GM12801 (cell line): ENCODE results near the gene SNTG2.

Experiments
- TF ChIP-seq, protein P1 (sequence below): IDR thresholded peaks from one replicate; pipeline ENCODE4 v1.5.1; 2011; ENCODE audit warnings: control low read depth; ENCODE audit not compliant: insufficient read length; ENCODE audit errors: extremely low read depth

SNTG2 gene

DNA sequence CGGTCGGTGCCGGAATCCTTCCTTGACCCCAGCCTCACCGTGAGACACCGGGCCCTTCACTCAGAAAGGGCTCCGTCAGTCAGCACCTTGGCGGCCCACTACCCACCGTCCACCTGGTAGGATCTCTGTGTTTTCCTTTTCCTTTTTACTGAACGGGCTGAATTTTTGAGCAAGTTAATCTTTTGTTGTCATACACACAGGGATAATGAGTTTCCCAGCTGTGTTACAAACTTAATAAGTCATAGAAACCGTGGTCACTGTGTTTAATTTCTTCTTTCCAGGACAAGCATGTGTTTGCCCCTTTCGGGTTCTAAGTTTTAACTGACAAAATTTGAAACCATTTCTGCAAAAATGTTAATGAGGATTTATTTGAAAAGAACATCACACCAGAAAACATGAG lies 423.6 kb downstream of the SNTG2 start:
- TF ChIP-seq, protein P1, sequence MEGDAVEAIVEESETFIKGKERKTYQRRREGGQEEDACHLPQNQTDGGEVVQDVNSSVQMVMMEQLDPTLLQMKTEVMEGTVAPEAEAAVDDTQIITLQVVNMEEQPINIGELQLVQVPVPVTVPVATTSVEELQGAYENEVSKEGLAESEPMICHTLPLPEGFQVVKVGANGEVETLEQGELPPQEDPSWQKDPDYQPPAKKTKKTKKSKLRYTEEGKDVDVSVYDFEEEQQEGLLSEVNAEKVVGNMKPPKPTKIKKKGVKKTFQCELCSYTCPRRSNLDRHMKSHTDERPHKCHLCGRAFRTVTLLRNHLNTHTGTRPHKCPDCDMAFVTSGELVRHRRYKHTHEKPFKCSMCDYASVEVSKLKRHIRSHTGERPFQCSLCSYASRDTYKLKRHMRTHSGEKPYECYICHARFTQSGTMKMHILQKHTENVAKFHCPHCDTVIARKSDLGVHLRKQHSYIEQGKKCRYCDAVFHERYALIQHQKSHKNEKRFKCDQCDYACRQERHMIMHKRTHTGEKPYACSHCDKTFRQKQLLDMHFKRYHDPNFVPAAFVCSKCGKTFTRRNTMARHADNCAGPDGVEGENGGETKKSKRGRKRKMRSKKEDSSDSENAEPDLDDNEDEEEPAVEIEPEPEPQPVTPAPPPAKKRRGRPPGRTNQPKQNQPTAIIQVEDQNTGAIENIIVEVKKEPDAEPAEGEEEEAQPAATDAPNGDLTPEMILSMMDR = no peak

DNA sequence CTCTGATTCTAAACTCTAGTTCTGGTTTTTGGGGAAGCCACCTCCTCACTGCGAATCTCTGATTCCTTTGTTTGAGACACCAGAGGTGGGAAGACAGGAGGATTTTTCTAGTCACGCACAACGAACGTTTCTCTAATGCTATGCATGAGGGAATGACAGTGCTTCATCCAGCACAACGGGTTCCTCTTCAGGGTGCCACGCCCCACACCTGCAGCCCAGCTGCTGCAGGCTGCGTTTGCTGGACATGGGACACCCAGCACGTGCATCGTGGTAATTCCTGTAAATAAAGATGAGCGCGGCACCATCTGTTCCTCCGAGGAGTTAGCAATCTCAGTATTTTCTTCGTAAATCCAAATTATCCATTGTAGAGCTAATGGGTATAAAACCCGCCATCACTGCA lies 425.1 kb downstream of the SNTG2 start:
- TF ChIP-seq, protein P1 = no peak

DNA sequence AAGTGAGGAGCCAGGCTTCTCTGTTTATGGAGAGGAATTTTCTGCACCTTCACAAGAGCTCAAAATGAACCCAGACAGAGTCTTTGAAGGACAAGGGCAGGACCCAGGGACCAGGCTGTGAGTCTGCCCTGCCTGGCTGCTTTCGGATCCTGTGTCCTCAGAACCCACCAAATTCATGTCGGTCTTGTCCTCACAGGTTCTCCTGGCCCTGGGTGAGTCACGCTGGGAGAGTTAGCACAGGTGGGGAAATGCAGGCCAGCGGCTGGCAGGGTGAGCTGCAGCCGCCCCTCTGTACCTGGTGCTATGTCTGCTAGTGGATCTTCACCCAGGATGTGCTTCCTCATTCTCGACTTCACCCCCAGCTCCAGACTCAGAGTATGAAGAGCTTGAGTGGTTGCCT lies 426.8 kb downstream of the SNTG2 start:
- TF ChIP-seq, protein P1 = no peak

DNA sequence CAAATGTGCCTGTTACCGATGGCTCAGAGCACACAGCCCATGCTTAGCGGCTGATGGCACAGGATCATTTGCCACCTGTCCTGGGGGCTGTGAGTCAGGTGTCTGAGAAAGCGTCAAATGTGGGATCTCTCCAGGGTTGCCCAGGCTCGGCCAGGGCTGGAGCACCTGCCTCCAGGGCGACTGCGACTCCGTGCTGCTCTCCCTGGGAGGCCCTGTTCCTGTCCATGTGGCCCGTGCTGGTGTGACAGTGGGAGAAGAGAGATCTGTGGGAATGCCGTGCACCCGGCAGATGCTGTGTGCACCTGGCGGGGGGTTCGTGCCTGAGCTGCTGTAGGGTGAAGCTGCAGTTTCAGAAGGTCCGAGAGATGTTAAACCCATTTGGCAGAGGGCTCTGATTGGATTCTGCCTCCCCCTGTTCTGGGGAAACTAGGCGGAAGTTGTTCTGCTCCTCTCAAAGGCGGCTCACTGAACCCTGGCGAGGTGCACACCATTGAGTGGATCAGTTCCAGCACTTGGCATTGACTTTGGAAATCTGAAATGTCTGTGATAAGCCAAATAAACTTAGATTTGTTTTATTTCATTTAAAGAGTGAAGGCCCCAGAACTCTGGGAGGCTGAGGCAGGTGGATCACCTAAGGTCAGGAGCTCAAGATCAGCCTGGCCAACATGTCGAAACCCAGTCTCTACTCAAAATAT lies 428.0 kb downstream of the SNTG2 start:
- TF ChIP-seq, protein P1 = no peak

DNA sequence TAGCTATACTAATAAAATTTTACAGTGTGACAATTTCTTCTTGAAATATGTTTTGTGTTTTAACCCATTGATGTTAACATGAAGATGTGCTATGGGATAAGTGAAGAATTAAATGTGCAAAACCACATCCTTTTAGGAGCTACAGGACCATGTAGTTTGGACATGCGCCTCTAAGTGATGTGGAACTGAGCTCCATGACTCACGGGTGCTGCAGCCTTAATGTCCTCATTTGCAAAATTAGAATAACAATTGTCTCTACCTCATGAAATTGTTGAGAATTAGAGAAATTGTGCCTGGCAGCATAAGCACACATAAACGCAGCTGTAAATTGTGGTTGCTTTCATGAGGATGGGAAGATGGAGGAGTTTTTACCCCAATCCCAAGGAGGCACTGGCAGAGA lies 431.0 kb downstream of the SNTG2 start:
- TF ChIP-seq, protein P1 = no peak

DNA sequence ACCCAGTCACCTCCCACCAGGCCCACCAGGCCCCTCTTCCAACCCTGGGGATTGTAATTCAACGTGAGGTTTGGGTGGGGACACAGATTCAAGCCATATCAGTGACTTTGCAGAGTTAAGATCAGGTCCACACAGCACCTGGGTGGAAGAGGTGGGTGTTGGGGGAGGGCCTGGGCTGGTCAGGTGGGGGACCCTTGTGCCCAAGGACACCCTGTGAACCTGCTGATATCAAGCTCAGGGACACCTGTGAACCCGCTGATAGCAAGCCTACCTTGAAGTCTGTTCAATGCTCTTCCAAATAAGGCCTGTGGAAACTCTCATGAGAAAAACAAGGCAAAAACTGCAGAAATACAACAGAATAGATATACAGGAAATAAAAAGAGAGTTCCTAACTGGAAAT lies 442.7 kb downstream of the SNTG2 start:
- TF ChIP-seq, protein P1 = no peak

DNA sequence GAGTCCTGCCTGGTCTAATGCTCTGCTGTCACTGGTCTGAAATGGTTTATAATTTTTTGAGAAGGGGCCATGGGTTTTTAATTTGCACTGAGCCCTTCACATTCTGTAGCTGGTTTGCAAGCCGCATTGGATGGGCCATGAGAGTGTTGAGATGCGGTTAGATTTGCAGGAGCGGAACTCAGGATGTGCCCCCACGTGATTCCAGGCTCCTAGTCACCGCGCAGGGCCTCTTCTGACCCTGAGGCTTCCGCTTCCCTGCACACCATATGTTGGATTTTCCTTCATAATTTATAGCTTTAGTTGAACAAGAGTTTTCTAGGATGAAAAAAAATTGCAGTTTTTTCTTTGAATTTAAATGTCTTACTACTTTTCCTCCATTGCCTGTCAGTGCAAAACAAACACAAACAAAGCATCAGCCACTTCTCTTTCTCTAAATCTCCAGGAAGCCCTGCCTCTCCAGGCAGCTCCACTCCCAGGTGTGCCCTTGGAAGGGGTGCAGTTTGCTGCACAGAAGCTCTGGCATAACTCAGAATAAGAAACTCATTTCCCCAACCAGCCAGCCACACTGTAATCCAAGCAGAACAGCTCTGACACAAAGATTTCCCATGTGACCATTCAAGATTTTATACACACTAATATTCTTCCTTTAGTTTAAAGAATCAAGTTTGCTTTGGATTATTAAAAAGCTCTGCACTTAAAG lies 444.2 kb downstream of the SNTG2 start:
- TF ChIP-seq, protein P1 = no peak
